Measurements from ENCODE around the gene FAM111B. TPM values are rescaled to one million over a fixed set of nuclear protein-coding genes. Genes with fewer than 3 reads are reported as not detected.
"Not testable (repeated sequence)": the region's sequence is repeated elsewhere in the genome, so short reads cannot be mapped to it uniquely, and the experiment has no call there.

The FAM111B gene
- total RNA-seq (2021) (41.5 and 50.1 TPM in 2 replicates), Bru-seq, nascent RNA (percentile 96 among the genes with signal in this experiment), BruChase-seq, experiment 1, labeled RNA remaining after a 2-hour chase (percentile 96 among the genes with signal in this experiment), BruChase-seq, experiment 2, labeled RNA remaining after a 6-hour chase (percentile 76 among the genes with signal in this experiment)
- long read RNA-seq, transcript FAM111B-201 (4 exons, 3,488 nt), result major isoform, 18 of 23 reads
- long read RNA-seq, partial matches to known transcripts, result 0 of 23 reads
- long read RNA-seq, other reads (novel, unspliced or antisense), result 5 of 23 reads

DNA sequence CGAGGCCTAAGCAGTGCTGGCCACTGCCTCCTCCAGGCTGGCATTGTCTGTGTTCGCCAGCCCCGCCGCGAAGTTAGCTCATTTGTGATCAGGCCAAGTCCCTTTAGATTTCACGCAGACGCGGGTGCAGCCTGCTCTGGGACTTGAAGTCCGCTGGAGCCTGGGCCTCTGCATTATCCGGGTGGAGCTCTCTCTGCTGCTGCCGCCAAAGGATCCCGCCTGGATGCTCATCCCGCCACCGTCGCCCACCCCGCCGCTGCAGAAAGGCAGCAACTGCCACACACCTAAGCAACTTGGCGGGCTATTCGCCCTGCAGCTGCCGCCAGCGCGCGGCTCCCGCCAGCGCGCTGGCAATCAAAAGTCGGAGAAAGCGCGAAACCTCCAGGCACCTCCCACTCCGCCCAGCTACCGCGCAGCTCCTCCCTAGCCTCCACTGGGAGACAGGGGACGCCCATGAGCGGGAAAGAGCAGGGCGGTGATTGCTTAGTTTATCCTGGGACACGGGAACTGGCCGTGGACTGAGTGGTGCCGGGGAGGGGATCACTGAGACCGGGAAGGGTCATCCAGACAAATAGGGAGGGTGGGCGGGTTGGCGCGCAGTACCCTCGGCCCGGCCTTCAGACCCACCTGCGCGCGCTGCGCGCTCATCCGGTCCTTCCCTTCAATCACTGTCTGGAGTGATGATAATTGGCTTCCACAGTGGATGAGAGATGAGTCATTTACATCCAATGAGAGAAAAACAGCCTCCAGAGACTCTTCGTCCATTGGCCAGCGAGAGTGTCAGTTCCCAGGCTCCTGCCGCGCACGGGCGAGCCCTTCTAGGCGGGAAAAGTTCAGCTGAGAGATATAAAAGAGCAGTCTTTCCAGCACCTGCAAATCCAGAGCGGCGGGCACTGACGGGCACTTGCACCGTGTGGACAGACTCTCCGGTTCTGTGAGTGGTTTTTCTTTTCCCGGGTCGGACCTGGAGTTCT, at the start of gene FAM111B:
Gene FAM111B (plus strand): TSS at position 875 of the 974 bp plus-strand sequence. CDS start 2,389 bp downstream, outside the sequence.
- Histone ChIP-seq H3K9me3 (ENCODE audit: low read depth, low read length, poor library complexity, severe bottlenecking) (no peaks in the 10 kb centered on the region), H3K4me3 (ENCODE audit: low read depth, low read length, poor library complexity, severe bottlenecking) (peak within 1 kb of the TSS; percentile 65), H3K36me3 (ENCODE audit: insufficient read depth, low read length, poor library complexity, severe bottlenecking) (peaks cover 25% of the 10 kb centered on the region), H3K27me3 (replicated peaks; ENCODE audit: insufficient read depth, low read depth, low read length, poor library complexity) (no peaks in the 10 kb centered on the region), H3K27ac (ENCODE audit: low read depth, low read length, poor library complexity, severe bottlenecking) (peak within 1 kb of the TSS; percentile 68), H3K4me1 (ENCODE audit: insufficient read depth, low read length, poor library complexity, severe bottlenecking) (peaks cover 6% of the 10 kb centered on the region)
- TF ChIP-seq EZH2 (IDR thresholded peaks at IDR 0.05; ENCODE audit: borderline replicate concordance, low read depth, low read length, poor library complexity, severe bottlenecking), result no peak
- TF ChIP-seq, protein P1, sequence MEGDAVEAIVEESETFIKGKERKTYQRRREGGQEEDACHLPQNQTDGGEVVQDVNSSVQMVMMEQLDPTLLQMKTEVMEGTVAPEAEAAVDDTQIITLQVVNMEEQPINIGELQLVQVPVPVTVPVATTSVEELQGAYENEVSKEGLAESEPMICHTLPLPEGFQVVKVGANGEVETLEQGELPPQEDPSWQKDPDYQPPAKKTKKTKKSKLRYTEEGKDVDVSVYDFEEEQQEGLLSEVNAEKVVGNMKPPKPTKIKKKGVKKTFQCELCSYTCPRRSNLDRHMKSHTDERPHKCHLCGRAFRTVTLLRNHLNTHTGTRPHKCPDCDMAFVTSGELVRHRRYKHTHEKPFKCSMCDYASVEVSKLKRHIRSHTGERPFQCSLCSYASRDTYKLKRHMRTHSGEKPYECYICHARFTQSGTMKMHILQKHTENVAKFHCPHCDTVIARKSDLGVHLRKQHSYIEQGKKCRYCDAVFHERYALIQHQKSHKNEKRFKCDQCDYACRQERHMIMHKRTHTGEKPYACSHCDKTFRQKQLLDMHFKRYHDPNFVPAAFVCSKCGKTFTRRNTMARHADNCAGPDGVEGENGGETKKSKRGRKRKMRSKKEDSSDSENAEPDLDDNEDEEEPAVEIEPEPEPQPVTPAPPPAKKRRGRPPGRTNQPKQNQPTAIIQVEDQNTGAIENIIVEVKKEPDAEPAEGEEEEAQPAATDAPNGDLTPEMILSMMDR (conservative IDR thresholded peaks at IDR 0.05; ENCODE audit: low read depth, low read length), result no peak
- intact Hi-C loops (cut with micrococcal nuclease; ENCODE audit: unreplicated experiment), result no loop called here
- ChIA-PET POLR2A (ENCODE audit: low non-redundant PET) (interaction anchor here (0.6 kb wide), 1 partner anchor 35 kb away, joined by 4 read pairs; no protein-coding TSS in a partner anchor), CTCF (interaction anchor here (0.6 to 1.7 kb wide), 6 partner anchors 29 to 1737 kb away, joined by 3 to 9 read pairs (median 4); no protein-coding TSS in a partner anchor)
- no TSS peak for BruUV-seq (replicated peaks)
- peak; percentile 98 for DNase-seq (ENCODE audit: low spot score)

DNA sequence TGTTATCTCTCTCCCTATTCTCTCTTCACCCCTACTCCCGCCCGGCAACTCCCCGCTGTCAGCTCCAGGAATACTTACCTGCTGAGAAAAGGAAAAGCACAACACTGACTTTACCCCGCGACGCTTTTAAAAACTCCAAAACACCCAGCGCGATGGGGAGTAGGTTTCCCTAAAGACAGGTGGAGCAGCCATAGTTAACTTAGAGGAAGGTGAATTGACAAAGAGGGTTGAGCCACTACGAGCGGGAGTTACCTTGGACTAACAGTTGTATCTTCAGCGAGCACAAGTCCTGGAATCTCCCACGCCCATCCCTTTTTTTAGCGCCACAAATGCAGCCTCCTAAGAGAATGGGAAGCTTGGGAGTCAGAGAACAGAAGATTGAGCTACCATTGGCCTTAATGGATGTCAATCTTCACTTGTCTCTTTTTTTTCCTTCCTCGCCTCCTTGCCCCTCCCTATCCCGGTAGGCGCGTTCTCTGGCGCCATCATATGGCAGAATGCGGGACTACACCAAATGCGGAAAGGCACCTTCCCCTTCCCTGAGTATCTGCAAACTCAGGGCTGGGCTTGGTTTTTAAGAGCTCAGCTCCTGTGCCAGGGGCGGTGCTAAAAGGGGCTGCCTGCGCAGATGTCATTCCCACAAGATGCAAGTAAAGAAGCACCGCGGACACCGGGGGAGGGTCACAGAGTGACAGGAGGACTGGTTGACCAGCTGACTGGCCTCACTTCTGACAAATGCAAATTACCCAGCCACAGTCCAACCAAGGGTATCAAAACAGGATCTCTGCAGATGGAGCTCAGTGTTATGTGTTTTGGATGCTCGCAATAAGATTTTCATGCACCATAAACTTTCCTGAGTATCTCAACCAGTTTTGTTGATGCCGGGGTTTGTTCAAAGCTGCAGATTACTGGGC, 48.7 kb upstream of the FAM111B start:
- H3K4me1 ChIP-seq (ENCODE audit: insufficient read depth, low read length, poor library complexity, severe bottlenecking), result not testable (repeated sequence)

DNA sequence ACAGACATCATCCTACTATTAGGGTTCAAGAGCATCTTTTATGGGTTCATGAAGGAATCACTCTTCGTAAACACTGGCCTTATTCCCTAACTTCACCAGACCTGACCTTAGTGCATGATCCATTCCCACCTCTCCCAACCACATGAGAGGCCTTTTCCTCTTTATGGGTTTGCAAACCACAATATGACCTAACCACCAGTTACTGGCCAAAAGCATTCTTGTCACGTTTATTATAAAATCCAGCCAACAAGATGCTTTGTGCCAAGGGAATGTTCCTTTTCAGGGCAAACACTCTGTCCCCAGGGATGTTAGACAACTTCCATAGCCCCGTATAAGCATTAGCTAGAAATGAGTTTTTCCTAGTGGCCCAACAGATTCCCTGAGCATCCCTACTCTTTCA, 46.9 kb upstream of the FAM111B start:
- CTCF ChIA-PET; H3K9me3 ChIP-seq (ENCODE audit: low read depth, low read length, poor library complexity, severe bottlenecking); BruUV-seq (replicated peaks); H3K4me1 ChIP-seq (ENCODE audit: insufficient read depth, low read length, poor library complexity, severe bottlenecking); POLR2A ChIA-PET (ENCODE audit: low non-redundant PET); H3K27ac ChIP-seq (ENCODE audit: low read depth, low read length, poor library complexity, severe bottlenecking); DNase-seq (ENCODE audit: low spot score); H3K36me3 ChIP-seq (ENCODE audit: insufficient read depth, low read length, poor library complexity, severe bottlenecking); intact Hi-C loops (cut with micrococcal nuclease; ENCODE audit: unreplicated experiment); H3K4me3 ChIP-seq (ENCODE audit: low read depth, low read length, poor library complexity, severe bottlenecking): not testable (repeated sequence)
- H3K27me3 ChIP-seq (replicated peaks; ENCODE audit: insufficient read depth, low read depth, low read length, poor library complexity), result peaks cover 50% of the 10 kb centered on the region

More for the DNA sequence above, 48.7 kb upstream of the FAM111B start:
- not testable (repeated sequence) for H3K27ac ChIP-seq (ENCODE audit: low read depth, low read length, poor library complexity, severe bottlenecking); H3K9me3 ChIP-seq (ENCODE audit: low read depth, low read length, poor library complexity, severe bottlenecking); BruUV-seq (replicated peaks); H3K36me3 ChIP-seq (ENCODE audit: insufficient read depth, low read length, poor library complexity, severe bottlenecking)
- peaks cover 33% of the 10 kb centered on the region for H3K27me3 ChIP-seq (replicated peaks; ENCODE audit: insufficient read depth, low read depth, low read length, poor library complexity)
- peak; percentile 96 for DNase-seq (ENCODE audit: low spot score)
- TF ChIP-seq, protein P1 (conservative IDR thresholded peaks at IDR 0.05; ENCODE audit: low read depth, low read length), result peak; percentile 94
- intact Hi-C loops (cut with micrococcal nuclease; ENCODE audit: unreplicated experiment), result loop anchor here (2.0 to 5.0 kb wide), 2 partner anchors 101 to 406 kb away; no protein-coding TSS in a partner anchor
- H3K4me3 ChIP-seq (ENCODE audit: low read depth, low read length, poor library complexity, severe bottlenecking), result peak overlapping the region; percentile 41
- ChIA-PET POLR2A (ENCODE audit: low non-redundant PET) (interaction anchor here (0.7 kb wide), 1 partner anchor 342 kb away, joined by 3 read pairs; no protein-coding TSS in a partner anchor), CTCF (interaction anchor here (0.6 to 1.2 kb wide), 10 partner anchors 8 to 490 kb away, joined by 3 to 8 read pairs (median 4); partner anchors contain the start of genes FAM111A and FAM111B)

Measured in A673 (cell line).